ENCODE data around the gene RPTOR.

GRCh38 chr17:80908776-80909175 lies 364.1 kb downstream of the RPTOR start:
- TF ChIP-seq CTCF (conservative IDR thresholded peaks at IDR 0.05; ENCODE audit: low read depth, low read length), result no peak
- TF ChIP-seq EZH2phosphoT487 (IDR thresholded peaks at IDR 0.05; ENCODE audit: borderline replicate concordance, low read length), result no peak
- no peak for TF ChIP-seq EZH2 (IDR thresholded peaks at IDR 0.05; ENCODE audit: low read length, unreplicated experiment)
